ENCODE results near the gene SDR42E1.
"Not testable (repeated sequence)": the region's sequence is repeated elsewhere in the genome, so short reads cannot be mapped to it uniquely, and the experiment has no call there.

Gene SDR42E1

GRCh38 chr16:82037251-82037650 lies 26.0 kb upstream of the SDR42E1 start:
- no peak for DNase-seq (ENCODE audit: low read depth)

- DNase-seq (ENCODE audit: low read depth): peak; percentile 32
Measured at GRCh38 chr16:82034981-82035612, 23.8 kb upstream of the SDR42E1 start, which contains the start of gene HSD17B2. TSS of gene HSD17B2 (plus strand) at chr16:82035253. CDS start at chr16:82035425, 172 bp downstream.

GRCh38 chr16:82033683-82034300 lies 22.5 kb upstream of the SDR42E1 start:
- DNase-seq (ENCODE audit: low read depth): no peak

- no peak for DNase-seq (ENCODE audit: low read depth)
Measured at GRCh38 chr16:82033006-82033405, 21.7 kb upstream of the SDR42E1 start.

GRCh38 chr16:82031116-82032084 lies 20.1 kb upstream of the SDR42E1 start:
- peak; percentile 70 for DNase-seq (ENCODE audit: low read depth)

GRCh38 chr16:82027629-82028064 lies 16.4 kb upstream of the SDR42E1 start:
- DNase-seq (ENCODE audit: low read depth): no peak

DNA sequence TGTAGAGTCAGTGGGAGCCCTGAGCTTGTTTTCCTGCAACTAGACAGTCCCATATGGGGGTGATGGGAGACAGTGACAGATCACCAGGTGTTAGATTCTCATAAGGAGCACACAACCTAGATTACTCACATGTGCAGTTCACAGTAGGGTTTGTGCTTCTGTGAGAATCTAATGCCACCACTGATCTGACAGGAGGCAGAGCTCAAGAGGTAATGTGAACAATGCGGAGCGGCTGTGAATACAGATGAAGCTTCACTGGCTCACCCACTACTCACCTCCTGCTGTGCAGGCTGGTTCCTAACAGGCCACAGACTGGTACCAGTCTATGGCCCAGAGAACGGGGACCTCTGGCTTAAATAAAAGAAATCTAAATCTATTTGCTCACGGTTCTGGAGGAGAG lies 13.6 kb upstream of the SDR42E1 start:
- no peak for DNase-seq (ENCODE audit: low read depth)

- DNase-seq (ENCODE audit: low read depth): no peak
Measured at GRCh38 chr16:82024316-82024715, 13.0 kb upstream of the SDR42E1 start.

GRCh38 chr16:82023206-82023605 lies 11.9 kb upstream of the SDR42E1 start:
- no peak for DNase-seq (ENCODE audit: low read depth)

DNA sequence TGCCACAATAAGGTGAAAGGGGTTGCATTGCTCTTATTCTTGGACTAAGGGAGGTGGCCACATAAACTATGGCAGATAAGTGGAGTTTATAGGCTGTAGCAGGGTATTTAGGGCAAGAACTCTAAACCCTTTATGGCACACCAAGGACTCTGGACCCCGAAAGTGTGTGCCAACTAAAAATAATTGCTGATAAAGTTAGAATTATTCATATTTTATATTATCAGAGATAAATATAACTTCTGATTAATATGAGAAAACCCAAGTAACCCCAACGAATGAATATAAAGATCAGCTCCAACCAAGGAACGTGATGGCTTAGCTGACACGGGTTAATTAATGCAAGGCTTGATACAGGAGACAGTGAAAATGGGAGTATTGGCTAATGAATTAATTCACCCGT lies 8.8 kb upstream of the SDR42E1 start:
- DNase-seq (ENCODE audit: low read depth): no peak

GRCh38 chr16:82019535-82019934 lies 8.3 kb upstream of the SDR42E1 start:
- no peak for DNase-seq (ENCODE audit: low read depth)

DNA sequence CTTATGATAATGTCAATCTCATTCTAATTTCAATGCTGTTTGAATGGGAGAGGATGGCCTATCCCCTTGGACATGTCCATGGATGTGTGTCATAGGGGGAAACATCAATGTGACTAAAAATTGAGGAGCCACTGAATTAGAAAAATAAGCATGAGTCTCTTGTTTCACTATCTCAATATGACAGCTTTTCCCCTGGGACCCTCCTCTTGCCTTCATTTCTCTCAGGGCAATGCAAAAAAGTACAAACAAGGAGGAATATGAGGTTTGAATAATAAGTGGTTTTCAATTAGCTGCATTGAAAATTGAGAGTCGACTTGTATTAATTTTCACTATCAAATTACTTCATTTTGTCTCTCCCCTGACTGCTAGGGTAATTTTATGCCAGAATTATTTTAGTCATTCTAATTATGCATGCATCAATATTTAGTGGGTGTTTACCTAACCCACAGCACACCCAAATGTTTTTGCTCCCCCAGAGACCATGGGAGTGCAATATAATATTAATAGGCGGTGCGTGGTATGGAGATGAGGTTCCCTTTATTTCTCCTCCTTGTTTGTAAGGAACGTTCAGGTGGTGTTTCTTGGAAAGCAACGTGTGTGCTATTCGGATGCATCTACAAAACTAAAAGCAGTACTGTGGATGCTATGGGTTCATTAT lies 6.8 kb upstream of the SDR42E1 start:
- DNase-seq (ENCODE audit: low read depth): no peak

DNA sequence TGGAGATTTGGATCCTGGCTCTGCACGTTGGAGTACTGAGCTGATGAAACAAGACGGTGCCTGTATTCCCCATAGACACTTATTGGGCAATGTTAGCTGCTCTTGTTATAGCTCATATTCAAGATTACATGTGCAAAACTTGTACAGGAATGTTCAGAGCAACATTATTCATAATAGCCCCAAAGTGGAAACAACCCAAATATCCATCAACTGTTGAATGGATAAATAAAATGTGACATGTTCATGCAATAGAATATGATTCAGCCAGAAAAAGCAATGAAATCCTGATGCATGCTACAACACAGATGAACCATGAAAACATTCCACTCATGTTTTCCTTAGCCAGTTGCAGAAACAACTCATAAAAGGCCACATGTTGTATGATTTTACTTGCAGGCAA lies 5.7 kb upstream of the SDR42E1 start:
- peak; percentile 75 for DNase-seq (ENCODE audit: low read depth)

GRCh38 chr16:82016263-82016662 lies 5.0 kb upstream of the SDR42E1 start:
- peak; percentile 57 for DNase-seq (ENCODE audit: low read depth)

DNA sequence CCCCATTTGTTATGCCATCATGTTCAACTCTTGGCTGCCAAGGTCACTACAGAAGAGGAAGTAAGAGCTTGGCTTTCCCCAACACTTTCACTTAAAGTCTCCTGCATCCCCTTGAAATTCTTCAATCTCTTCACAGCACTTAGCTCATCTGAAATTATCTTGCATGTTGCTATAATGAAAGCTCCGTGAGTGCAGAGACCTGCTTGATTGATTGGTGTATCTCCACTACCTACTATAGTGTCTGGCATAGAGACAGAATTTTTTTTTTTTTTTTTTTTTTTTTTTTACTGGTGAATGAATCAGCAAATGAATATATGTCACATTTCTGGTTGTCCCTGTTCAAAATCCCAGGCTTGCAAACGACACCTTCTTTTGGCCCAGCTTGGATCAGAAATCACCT lies 1.9 kb upstream of the SDR42E1 start:
- no peak for DNase-seq (ENCODE audit: low read depth)

- DNase-seq (ENCODE audit: low read depth): no peak
Measured at GRCh38 chr16:82010649-82011048, 621 bp downstream of the SDR42E1 start.

- DNase-seq (ENCODE audit: low read depth): not testable (repeated sequence)
Measured at GRCh38 chr16:82009789-82010188, 1.5 kb downstream of the SDR42E1 start.

DNA sequence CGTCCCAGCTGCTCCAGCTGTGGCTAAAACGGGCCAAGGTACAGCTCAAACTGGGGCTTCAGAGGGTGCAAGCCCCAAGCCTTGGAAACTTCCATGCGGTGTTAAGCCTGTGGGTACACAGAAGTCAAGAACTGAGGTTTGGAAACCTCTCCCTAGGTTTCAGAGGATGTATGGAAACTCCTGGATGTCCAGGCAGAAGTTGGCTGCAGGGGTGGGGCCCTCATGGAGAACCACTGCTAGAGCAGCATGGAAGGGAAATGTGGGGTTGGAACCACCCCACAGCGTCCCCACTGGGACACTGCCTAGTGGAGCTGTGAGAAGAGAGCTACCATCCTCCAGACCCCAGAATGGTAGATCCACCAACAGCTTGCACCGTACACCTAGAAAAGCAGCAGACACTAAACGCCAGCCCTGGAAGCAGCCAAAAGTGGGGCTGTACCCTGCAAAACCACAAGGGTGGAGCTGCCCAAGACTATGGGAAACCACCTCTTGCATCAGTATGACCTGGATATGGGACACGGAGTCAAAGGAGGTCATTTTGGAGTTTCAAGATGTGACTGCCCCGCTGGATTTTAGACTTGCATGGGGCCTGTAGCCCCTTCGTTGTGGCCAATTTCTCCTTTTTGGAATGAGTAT lies 2.2 kb downstream of the SDR42E1 start:
- no peak for DNase-seq (ENCODE audit: low read depth)

DNA sequence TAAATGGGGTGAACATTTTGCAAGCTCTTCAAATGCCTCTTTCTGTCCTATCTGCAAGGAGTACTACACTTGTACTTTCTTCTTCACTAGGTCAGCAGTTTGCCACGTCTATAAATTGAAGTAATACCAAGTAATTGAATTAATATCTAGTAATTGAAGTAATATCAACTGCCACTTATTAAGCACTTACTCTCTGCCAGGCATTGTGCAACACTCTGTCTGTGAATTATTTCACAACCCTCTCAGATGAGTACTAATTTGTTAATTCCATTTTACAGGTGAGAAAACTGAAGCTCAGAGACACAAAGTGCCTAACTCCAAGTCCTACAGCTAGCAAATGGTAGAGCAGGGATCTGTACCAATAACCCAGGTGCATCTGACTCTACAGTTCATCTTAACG lies 4.1 kb downstream of the SDR42E1 start:
- no peak for DNase-seq (ENCODE audit: low read depth)

- no peak for DNase-seq (ENCODE audit: low read depth)
Measured at GRCh38 chr16:82006036-82006435, 5.2 kb downstream of the SDR42E1 start.

- DNase-seq (ENCODE audit: low read depth): peak; percentile 71
Measured at GRCh38 chr16:82005027-82005830, 6.0 kb downstream of the SDR42E1 start.
